Measurements from ENCODE around the gene ING4.

Gene ING4

DNA sequence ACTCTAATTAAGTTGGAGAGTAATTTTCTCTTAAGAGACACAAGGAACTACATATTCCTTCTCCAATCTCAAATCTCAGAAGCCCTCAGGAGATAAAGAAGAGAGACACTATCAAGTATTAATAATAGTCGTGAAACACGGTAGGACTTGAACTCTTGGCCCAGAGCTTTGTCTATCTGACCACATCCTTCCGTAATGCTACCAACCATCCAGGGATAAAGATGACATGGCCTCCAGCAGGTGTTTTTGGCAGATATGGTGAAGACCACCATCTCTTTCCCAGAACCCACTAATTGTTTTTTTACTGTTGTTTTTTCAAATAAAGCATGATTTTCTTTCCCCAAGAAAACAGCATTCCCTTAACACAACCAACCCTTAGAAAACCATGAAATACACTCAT lies 22.9 kb upstream of the ING4 start:
- DNase-seq = no peak

DNA sequence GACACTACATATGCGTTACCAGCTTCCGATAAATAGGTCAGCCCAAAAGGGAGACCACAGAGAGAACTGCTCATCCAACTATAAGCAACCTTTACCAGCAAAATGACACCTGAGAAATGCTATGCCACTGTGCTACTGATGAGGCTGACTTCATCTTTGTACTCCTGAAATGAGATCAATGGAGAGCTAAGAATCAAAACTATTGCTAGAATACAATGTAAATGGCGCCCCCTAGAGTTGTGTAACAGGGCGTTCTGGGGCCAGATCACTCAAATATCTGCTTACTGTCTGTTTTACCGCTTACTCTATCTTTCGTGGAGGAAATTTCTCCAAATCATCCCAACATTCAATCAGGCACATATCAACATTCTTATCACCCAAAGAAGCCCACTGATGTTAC lies 21.7 kb upstream of the ING4 start:
- DNase-seq = no peak

DNA sequence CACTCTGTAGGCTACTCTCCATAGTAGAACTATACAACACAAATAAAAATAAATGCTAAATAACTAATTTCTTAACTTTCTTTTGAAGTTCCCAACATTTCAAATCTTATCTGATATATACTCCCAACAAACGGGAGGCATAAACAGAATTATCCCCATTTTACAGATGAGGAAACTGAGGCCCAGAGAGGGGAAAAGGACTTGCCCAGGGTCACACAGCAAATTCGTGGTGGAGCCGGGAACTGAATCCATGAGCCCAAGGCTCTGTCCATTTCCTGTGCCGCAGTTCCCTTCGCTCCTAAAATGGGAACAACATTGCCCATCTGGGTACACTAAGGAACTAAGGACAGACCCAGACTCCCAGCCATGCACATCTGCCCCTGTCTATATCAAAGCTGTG lies 14.0 kb upstream of the ING4 start:
- DNase-seq = no peak

DNA sequence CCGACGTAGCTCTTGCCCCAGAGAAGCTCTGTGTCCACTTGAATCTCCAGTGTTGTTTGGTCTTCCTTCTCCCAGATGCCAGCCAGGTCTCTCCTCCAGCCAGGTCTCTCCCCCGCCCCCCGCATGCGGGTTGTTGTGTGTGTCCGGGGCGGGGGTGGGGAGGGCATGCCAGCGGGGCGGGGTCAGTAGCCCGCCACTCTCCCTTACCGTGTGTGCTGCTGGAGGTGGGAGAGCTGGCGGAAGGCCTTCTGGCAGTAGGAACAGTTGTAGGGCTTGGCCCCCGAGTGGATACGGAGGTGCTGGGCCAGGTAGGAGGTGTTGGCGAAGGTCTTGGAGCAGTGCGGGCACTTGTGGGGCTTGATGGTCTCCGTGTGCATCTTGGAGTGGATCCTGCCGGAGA lies 9.2 kb upstream of the ING4 start:
- DNase-seq = no peak

DNA sequence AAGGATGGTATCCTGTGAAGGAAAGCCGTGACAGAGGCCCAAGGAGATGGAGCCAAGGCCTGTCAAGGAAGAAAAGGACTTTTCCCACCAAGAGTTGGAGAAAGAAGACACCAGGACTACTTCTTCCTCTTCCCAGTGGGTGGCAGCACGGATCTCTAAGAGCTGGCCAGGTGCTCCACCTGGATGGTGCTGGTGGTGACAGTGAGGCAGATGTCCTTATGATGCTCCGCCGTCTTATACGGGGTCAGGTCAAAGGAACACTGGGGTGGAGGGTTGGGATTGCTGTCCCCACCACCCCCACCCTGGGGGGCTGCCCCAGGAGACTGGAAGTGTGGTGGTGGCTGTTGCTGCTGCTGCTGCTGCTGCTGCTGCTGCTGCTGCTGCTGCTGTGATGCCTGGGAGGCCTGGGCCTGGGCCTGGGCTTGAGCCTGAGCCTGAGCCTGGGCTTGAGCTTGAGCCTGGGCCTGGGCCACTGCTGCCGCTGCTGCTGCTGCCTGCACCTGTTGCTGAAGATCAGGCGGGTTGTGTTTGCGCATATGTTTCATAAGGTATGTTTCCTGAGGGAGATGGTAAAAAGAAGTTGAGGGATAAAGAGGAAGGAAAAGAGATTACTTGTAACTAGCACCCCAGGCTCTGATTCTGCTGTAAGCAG lies 4.8 kb upstream of the ING4 start:
- no peak for DNase-seq

DNA sequence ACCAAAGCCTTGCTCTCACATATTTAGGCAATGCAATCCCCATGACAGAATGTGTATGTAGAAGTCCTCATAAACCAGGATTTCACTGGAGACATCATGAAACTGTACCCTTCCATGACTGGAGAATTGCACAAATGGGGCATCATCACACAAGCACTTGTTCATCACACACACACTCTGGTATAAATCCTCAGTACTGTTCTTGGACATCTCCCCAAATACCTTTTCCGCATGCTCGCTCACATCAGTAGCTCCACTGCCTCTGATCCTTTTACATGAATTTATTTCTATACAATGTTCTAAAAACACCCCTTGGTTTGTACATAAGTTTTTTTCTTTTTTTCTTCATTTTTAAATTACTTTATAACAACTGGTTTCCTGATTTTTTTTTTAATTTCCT lies 3.3 kb upstream of the ING4 start:
- DNase-seq = no peak

DNA sequence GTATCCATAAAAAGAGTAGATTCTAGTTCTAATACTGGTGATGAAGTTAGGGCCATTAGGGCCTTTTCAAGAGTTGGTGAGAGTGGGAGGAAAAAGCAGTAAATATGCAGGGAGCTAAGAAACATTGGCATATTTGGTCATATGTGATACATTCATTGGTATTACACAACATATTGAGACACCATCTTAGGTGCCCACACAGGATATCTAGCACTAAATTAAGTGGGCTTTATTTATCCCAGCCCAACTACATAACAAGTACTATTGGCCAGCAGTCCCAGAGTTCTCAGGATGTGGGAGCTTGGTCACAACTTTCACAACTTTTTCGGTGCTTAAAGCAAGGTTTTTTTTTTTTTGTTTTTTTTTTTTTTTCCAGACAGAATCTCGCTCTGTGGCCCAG lies 2.0 kb upstream of the ING4 start:
- no peak for DNase-seq

DNA sequence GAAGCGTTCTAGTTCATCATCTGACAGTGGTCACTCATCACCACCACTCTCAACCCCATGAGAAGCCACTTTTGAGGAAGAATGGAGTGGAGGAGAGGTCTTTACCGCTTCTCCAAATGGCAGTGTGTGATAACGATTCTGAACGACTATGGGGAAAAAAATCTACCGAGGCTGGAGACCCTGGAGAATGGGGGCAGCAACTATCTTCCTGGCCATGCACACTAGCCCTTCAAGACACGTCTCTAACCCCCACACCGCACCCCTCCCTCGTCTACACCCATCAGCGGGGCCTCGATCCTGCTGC lies 365 bp downstream of the ING4 start:
- DNase-seq = no peak

DNA sequence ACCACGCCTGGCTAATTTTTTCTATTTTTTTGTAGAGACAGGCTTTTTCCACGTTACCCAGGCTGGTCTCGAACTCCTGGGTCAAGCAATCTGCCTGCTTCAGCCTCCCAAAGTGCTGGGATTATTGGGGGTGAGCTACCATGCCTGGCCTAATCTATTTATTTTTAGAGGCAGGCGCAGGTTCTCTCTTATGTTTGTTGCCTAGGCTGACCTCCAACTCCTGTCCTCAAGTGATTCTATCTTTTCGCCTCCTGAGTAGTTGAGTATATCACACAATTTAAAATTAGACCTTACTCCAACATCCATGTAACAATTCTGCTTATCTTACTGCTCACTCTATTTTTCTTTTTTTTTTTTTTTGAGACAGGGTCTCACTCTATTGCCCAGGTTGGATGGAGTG lies 8.9 kb downstream of the ING4 start:
- DNase-seq = no peak

DNA sequence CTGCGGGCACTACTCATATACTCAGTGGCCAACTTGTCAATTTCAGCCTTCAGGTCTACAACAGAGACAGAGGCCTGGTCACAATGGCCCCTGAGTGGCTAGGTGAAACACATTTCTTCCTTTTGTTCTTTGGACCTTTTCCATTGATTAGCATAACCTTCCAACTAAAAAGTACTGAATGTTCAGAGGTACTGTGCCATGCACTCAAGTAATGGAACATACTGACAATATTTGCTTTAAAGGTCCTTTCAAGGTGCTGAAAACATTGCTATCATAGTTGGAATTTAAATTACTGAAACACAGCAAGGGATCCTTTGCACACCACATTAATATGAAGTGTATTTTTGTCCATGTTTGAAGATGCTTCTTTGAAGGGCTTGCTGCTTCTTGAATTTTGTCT lies 9.6 kb downstream of the ING4 start:
- DNase-seq = no peak

DNA sequence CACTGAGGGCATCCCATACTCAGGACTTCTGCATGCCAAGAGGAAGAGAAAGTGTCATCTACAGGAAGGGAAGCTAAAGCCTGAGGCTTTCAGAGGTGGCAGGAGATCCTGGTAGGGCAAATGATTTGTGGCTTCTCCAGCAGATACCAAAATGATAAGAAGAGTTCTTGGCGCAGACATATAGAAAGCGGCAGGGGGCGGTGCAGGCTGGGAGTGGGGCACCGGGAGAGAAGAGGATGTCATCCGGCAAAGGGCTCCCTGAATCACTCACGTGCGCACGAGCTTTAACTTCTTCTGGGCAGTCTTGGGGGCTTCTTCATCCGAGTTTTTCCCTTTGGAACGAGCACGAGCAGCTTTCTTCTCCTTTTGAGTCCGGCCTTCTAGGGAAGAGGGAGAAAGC lies 10.5 kb downstream of the ING4 start:
- no peak for DNase-seq

DNA sequence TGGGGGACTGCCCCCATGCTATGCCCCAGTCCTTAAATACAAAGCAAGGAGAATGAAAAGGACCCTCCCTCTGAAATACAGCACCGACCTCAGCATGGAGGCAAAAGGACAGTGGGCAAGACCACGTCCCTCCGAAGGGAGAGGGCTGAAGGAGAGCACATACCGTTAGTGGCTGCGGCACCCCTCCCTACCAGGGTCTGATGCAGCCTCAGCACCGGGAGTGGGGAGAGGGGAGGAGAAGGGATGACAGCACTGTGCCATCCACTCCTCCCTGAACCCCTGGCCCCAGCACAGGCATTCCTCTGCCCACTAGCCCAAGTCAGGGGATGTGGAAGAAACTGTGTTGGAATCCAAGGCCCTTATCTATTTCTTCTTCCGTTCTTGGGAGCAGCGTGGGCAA lies 12.1 kb downstream of the ING4 start:
- no peak for DNase-seq

DNA sequence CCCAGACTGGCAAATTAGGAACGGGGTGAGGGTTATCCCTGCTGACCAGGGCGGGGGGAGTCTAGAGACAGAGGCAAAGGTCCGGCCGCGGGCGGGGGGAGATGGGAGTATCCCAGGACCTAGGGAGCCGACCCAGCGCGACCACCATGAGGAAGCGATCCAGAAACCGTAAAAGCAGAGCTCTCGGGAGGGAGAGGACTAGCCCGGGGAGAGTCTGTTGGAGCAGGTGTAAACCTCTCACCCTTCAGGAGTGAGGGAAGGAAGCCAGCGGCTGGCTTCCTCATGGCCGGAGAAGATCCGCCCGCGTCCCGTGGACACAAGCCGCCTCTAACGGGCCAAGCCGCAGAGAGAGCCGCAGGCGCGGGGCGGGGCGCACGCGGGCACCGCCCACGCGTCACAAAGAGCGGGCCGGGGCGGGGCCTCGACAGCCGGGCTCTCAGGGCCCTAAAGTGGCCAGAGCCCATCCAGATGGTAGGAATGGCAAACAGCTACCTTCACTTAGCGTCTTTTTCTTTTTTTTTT lies 15.8 kb downstream of the ING4 start, which contains the start of gene ACRBP:
Gene ACRBP (minus strand): TSS at position 350 of the 522 bp plus-strand sequence. CDS start 66 bp downstream, at position 284.
- DNase-seq = peak; percentile 76

DNA sequence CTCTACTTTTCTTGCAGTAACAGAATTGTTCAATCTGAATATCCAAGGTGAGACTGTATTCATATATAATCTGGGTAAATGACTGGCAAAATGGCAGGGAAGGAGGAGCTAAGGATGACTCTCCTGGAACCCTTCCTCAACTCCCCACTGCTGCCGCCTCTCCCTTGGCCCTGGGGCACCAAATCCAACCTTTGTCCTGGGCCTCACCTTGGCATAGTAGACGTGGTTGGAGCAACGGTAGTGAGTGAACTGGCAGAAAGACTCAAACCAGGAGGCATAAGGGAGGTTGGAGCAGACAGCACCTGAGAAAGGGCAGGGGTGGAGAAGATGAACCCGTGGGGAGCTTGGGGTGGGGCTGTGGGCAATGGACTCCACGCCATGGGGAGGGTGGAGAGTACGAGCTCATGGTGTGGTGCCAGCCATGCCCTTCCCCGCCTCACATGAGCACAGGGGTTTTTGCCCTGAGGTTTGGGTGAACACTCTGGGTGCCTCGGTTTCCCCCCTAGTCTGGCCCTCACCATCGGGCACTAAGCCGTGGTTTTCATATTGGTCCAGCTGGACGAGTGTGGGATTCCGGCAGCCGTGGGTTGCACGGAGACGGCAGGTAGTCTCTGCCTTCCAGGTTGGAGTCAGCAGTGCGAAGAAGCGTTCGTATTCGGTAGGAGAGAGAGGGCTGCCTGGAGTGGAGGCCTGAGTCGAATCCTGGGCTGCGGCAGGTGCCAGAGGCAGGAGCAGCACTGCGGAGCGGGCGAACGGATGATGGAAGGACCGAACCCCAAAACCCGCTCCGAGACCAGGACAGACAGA lies 16.4 kb downstream of the ING4 start:
- DNase-seq = no peak

DNA sequence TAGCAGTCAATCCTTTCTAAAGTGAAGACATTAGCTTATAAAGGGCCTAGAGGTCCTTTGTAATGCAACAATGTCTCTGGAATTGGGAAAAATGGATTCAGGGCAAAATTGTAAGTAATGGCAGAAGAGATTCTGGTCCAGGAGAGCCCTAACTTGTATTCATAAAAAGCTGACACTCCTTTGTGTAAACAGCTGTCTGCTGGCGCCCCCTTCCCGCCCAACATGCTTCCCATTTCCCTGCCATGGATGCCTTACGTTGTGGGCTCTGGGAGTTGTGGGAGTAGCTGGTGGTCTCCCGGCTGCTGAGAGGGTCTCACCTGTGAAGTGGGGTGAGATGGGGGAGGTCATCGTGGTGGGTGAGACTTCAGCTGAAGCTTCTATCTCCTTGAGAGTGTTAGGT lies 18.0 kb downstream of the ING4 start:
- peak; percentile 61 for DNase-seq

DNA sequence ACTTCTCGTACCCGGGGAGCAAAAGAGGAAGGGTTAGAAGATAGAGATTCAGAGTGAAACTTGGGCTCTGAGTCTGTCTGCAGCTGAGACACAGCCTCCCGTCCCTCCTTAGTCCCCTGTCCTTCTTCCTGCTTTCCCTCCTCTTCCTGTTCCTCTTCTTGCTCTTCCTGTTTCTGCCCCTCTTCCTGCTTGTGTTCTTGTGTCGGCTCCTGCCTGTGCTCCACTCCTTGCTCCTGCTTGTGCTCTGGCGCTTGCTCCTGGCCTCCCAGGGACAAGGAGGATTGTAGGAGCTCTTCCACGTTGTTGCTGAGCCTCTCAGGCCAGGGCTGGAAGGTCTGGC lies 18.7 kb downstream of the ING4 start:
- DNase-seq = no peak

DNA sequence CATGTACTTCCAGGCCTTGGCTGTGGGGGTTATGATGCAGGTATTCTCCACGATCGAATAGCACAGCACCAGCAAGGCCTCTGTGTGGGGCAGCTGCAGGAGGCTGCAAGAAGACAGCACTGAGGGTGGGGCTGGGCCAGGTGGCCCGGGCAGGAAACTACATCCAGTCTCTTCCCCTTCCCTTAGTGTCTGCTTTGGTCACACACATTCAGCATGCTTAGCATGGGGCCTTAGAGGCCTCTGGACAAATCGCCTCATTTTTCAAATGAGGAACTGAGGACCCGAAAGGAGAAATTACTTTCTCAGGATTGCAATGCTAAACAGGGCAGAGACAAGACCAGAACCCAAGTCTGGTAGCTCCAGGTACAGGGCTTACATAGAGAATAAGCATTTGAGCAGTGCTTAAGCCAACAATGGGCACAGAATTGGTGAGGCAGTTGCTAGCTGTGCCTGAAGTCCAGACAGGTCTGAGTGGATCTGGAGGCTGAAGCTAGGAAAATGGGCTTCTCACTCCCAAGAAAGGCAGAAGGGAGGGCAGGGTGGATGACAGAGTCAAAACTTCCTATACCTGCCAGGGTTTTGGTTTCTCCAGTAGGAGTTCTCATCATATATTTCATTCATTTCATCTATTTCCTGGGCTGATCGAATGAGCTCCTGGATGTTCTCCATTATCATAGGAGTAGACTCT lies 19.2 kb downstream of the ING4 start:
- no peak for DNase-seq

DNA sequence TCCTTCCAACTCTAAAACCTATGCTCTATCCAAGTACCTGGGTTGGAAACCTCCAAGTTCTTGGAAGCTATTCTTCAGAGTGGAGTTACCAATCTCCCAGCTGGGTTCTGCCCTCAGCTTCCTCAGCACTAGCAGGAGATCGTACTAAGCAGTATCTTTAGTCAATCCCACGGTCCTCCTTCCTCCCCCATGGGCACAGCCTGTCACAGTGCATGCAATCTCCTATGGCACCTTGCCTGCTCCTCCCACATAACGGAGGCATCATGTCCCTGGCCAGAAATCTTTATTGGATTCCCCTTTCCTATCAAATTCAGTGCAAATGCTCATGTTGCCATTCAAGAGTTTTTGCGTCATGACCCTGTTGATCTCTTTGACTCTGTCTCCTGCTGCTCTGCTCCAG lies 21.8 kb downstream of the ING4 start:
- DNase-seq = no peak

DNA sequence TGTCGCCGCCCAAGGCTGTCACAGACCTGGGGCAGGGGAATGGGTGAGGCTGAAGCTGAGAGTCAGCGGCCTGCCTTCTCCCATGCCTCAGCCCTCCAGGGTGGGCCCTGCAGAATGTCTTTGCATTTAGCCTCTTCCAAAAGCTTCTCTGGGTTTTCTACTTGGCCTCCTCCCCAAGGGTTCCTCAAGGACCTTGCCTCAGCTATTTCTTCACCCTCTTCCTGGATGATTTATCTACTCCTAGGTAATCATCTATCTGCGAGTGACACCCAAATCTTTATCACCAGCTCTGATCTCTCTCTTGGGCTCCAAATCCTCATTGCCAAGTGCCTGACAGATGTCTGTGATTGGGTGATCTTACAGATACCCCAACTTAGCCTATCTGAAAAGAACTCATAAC lies 22.4 kb downstream of the ING4 start:
- no peak for DNase-seq

DNA sequence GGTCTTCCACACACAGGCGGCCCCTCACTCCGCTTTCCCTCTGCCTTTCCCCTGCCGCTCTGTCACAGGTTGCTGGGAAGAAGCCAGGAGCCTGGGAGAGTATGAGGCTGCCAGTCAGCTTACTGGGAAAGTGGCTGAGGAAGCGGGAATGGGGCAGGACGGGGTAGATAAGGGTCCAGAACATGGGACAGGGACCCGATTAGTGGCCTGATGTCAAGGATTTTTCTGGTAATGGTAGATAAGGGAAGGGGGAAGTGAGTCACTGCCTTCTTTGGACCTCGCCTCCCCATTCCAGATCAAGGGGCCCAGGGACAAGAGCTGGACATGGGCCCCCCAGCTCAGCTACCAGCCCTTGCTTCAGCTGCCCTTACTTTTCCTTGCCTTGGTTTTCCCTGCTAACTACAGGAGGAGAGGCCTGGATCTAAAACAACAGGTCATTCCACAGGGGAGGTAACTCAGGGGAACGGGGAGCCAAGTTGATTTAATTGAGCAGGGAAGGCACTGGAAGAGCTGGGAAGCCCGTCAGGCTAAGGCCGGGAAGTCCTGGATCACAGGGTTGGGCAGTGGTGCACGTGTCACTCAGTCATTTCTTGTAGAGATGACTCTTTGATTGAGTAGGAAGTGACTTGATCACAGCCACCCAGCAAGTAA lies 23.6 kb downstream of the ING4 start:
- DNase-seq = no peak

DNA sequence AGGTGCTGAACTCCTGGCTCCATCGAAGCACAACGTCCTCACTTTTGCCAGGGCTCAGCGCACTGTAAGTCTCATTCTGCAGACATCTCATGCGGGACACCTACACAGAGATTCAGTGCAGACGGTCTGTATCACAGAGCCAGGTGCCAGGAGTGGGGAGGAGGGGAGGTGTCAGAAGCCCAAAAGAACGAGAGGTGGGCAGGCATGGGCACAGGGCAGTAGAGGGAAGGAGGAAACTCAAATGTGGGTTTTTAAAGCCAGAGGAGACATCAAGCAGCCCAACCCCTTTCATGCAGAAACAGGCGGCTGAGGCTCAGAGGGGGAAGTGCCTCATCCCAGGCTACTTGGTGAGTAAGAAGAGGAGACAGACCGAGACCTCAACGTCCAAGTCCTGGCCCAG lies 24.6 kb downstream of the ING4 start:
- DNase-seq = no peak

DNA sequence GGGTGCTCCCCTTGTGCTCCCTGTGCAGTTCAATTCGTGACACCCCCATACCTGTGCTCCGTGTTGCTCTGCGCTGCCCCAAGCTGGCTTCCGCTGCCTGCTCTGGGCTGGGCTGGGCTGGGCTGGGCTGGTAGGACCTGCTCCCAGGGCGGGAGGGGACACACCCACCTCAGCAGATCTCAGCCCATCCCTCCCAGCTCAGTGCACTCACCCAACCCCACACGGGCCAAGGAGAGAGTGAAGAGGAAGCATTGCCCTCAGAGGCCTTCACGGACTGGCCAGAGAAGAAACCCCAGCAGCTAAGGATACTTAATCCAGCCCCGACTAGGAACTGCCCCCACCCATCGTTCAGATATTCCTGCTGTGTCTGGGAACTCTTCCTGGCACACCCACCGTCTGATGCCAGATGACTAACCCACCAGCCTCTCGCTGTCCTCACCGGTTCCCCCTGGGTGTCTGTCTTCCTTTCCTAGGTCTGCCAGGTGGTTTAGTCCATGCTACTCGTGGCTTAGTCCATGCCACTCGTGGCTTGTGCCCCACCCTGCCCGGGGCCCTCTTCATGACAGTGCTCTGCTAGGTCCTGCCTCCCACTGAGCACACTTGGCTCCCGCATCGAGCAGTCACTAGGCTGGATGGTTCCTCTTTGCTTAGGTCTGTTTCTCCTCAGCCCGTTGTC lies 26.9 kb downstream of the ING4 start, which contains the start of gene LPAR5:
Gene LPAR5 (minus strand): TSS at position 104 of the 676 bp plus-strand sequence. CDS start 14,711 bp downstream, outside the sequence.
- no peak for DNase-seq

DNA sequence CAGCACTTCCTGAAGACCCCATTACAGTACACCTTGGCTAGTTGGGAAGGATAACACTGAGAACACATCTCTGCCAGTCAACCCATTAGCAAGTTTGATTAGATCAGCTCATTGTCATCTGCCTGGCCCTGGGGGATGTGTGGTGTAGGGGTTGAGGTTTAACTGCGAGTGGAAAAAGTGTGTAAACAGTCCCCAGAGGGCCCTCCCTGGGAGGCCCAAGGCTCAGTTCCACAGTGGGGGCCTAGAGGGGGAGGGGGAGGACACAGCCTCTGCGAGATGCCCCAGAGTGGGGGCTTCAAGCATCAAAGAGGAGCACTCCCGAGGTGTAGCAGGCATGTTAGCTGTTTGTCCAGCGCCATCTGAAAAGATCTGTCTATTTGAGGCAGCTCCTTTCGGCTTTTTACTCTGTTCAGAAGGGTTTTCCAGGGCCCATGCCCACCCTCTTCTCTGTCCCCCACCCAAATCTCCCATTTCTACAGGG lies 27.5 kb downstream of the ING4 start:
- DNase-seq = no peak
